HCT116 (cell line): ENCODE data around the gene N4BP3. TPM values are rescaled to one million over a fixed set of nuclear protein-coding genes. Genes with fewer than 3 reads are reported as not detected.

Experiments used
- ATAC-seq: fragments of 200-7000 bp; cut with Tn5 transposase; 2 replicates; pipeline ENCODE4 v1.9.1; 2020; ENCODE audit warnings: mild to moderate bottlenecking, moderate library complexity
- BruUV-seq: library from RNA; stranded (reverse); fragments of 400-500 nt; replicated peaks from 2 replicates; lab custom pipeline; 2021; lab: Mats Ljungman, UMichigan
- CTCF ChIA-PET: fragments of 300-600 bp; sonication (Branson Sonifier 250); formaldehyde crosslinking; loops from one replicate; lab custom pipeline; 2021; ENCODE audit warnings: antibody characterized with exemption; lab: Charles Lee
- POLR2A ChIA-PET: fragments of 300-600, 350-600 bp; sonication (Branson Sonifier 250); formaldehyde crosslinking; loops from one replicate; lab custom pipeline; 2021; ENCODE audit warnings: antibody characterized with exemption; lab: Charles Lee
- RAD21 ChIA-PET, 2 experiments: fragments of 300-600 bp; sonication (Branson Sonifier 250); formaldehyde crosslinking; loops; one replicate each; lab custom pipeline; 2023; ENCODE audit warnings: low total read pairs in 2 of 2; ENCODE audit not compliant: uncharacterized antibody in 2 of 2, unreplicated experiment in 2 of 2, low non-redundant PET in 1 of 2; lab: Charles Lee
- DNase-seq: peaks from one replicate; pipeline ENCODE4 v3.0.0-alpha.2; 2010; ENCODE audit warnings: low read depth, low spot score
- H2AFZ ChIP-seq: fragments of 200-600 bp; shearing (Covaris generic), sonication (generic); 2 replicates; pipeline ENCODE4 v1.6.1; 2017; ENCODE audit warnings: low read depth, mixed run types, mixed read lengths, antibody characterized with exemption, low read length; ENCODE audit not compliant: poor library complexity, severe bottlenecking
- H3K27ac ChIP-seq: 2 replicates; pipeline ENCODE4 v1.5.1; 2012; ENCODE audit warnings: low read depth, low read length
- H3K27me3 ChIP-seq: fragments of 200-600 bp; sonication (generic); 2 replicates; pipeline ENCODE4 v1.6.1; 2016; ENCODE audit warnings: mixed run types, low read length, mixed read lengths; ENCODE audit not compliant: insufficient read depth
- H3K36me3 ChIP-seq, 2 experiments: fragments of 200-500 bp in 1 of 2; fragments of 200-600 bp in 1 of 2; sonication (Bioruptor generic) in 1 of 2; sonication (generic) in 1 of 2; 2 replicates each; pipeline versions ENCODE4 v1.5.1 to v1.6.1; 2014 to 2016; ENCODE audit warnings: low read length in 2 of 2, inconsistent platforms in 1 of 2, mixed read lengths in 1 of 2, mixed run types in 1 of 2; ENCODE audit not compliant: insufficient read depth in 2 of 2, control insufficient read depth in 1 of 2
- H3K4me1 ChIP-seq, 2 experiments: fragments of 200-600 bp in 1 of 2; sonication (generic) in 1 of 2; 2 replicates each; pipeline versions ENCODE4 v1.5.1 to v1.6.1; 2012 to 2017; ENCODE audit warnings: low read length in 2 of 2, inconsistent platforms in 1 of 2, mild to moderate bottlenecking in 1 of 2, mixed read lengths in 1 of 2, mixed run types in 1 of 2, moderate library complexity in 1 of 2; ENCODE audit not compliant: insufficient read depth in 2 of 2, control insufficient read depth in 1 of 2
- H3K4me2 ChIP-seq: fragments of 200-600 bp; sonication (generic); 2 replicates; pipeline ENCODE4 v1.6.1; 2017; ENCODE audit warnings: mixed run types, low read length, mixed read lengths
- H3K4me3 ChIP-seq, 2 experiments: fragments of 200-600 bp in 1 of 2; sonication (generic) in 1 of 2; replicated peaks in 1 of 2; 2 replicates each; pipeline ENCODE4 v1.5.1; 2011 to 2016; ENCODE audit warnings: low read length in 2 of 2, control low read depth in 1 of 2, low read depth in 1 of 2, mild to moderate bottlenecking in 1 of 2, mixed read lengths in 1 of 2, mixed run types in 1 of 2
- H3K79me2 ChIP-seq: fragments of 200-600 bp; sonication (generic); 2 replicates; pipeline ENCODE4 v1.6.1; 2017; ENCODE audit warnings: mild to moderate bottlenecking, mixed run types, low read length, moderate library complexity, mixed read lengths; ENCODE audit not compliant: insufficient read depth
- H3K9ac ChIP-seq: fragments of 200-600 bp; sonication (generic); 2 replicates; pipeline ENCODE4 v1.6.1; 2016; ENCODE audit warnings: low read length, mixed read lengths
- H3K9me2 ChIP-seq: fragments of 200-600 bp; sonication (generic), shearing (Covaris generic); 2 replicates; pipeline ENCODE4 v1.6.1; 2017; ENCODE audit warnings: mixed run types, mild to moderate bottlenecking, moderate library complexity; ENCODE audit not compliant: insufficient read depth
- H3K9me3 ChIP-seq, 2 experiments: fragments of 200-500 bp in 1 of 2; fragments of 200-600 bp in 1 of 2; sonication (Bioruptor generic) in 1 of 2; sonication (generic) in 1 of 2; 2 replicates each; pipeline ENCODE4 v1.6.1; 2014 to 2017; ENCODE audit warnings: low read length in 2 of 2, mixed read lengths in 2 of 2, inconsistent platforms in 1 of 2, low read depth in 1 of 2, mild to moderate bottlenecking in 1 of 2, mixed run types in 1 of 2, moderate library complexity in 1 of 2; ENCODE audit not compliant: control insufficient read depth in 1 of 2, insufficient read depth in 1 of 2
- H4K20me1 ChIP-seq: fragments of 200-600 bp; sonication (generic), shearing (Covaris generic); 2 replicates; pipeline ENCODE4 v1.6.1; 2017; ENCODE audit warnings: mixed run types, mild to moderate bottlenecking, moderate library complexity; ENCODE audit not compliant: insufficient read depth
- EGR1 ChIP-seq: IDR thresholded peaks from 2 replicates; pipeline ENCODE4 v1.6.1; 2012; ENCODE audit warnings: low read depth
- FOSL1 ChIP-seq: IDR thresholded peaks from 2 replicates; pipeline ENCODE4 v1.6.1; 2012; ENCODE audit warnings: low read depth
- JUND ChIP-seq: IDR thresholded peaks from 2 replicates; pipeline ENCODE4 v1.6.1; 2012
- POLR2A ChIP-seq: IDR thresholded peaks from 2 replicates; pipeline ENCODE4 v1.7.0; 2011; ENCODE audit warnings: borderline replicate concordance; ENCODE audit not compliant: insufficient read depth, insufficient read length; ENCODE audit errors: extremely low read depth
- TCF7L2 ChIP-seq: IDR thresholded peaks from 2 replicates; pipeline ENCODE4 v1.7.0; 2011; ENCODE audit warnings: borderline replicate concordance, inconsistent platforms; ENCODE audit not compliant: insufficient read depth, insufficient read length; ENCODE audit errors: extremely low read depth
- YY1 ChIP-seq: IDR thresholded peaks from 2 replicates; pipeline ENCODE4 v1.6.1; 2011; ENCODE audit warnings: low read length, low read depth, moderate library complexity, mild to moderate bottlenecking; ENCODE audit not compliant: insufficient replicate concordance; ENCODE audit errors: extremely low read depth
- ZNF274 ChIP-seq: fragments of 200-500 bp; sonication (Bioruptor generic); IDR thresholded peaks from 2 replicates; pipeline ENCODE4 v1.6.1; 2014; ENCODE audit warnings: mild to moderate bottlenecking, low read depth, low read length, inconsistent platforms
- intact Hi-C: fragments of 100-400 bp; cut with micrococcal nuclease; formaldehyde crosslinking; loops from 2 replicates; pipeline ENCODE4 v1.10.0; 2022
- total RNA-seq: library from RNA; stranded (reverse); gene quantifications from one replicate; pipeline ENCODE4 v1.2.1, GENCODE V29; 2021; ENCODE audit not compliant: unreplicated experiment
- TF ChIP-seq, protein P1 (sequence below): IDR thresholded peaks from 2 replicates; pipeline ENCODE4 v1.6.1; 2011; ENCODE audit warnings: mild to moderate bottlenecking, low read length, moderate library complexity; ENCODE audit not compliant: insufficient replicate concordance; ENCODE audit errors: extremely low read depth

N4BP3 gene
- total RNA-seq, 1 experiment from 2014 or later: 5.2 TPM

DNA sequence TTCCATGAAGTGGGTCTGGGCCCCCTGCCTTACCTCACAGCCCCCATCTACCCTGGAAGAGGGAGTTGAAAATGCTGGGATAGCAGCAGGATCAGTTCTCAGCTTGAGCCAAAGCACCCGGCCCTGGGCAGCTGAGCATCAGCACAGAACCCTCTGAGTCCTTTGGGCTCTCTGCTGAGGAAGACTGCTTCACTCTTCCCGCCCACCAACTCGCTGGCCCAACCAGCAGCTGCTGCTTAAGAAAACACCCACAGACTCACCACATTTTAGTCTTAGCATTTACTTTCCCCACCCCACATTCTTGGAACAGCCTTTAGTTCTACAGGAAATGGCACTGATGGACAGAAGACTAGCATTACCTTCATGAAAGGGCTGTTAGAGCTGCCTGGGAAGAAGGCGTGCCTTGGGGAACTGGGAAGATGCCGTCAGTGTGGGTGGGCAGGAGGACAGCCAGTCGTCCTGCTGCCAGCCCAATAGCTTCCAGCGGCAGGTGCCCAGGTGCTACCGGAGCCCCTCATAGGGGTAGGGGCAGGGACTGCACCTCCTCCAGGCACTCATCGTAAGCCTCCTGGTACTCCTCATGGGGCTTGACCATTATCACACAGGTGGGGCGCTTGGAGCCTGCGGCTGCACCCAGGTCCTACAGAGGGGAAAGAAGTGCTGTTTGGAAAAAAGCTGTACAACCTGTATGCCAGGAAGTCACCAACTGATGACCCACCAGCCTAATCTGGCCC lies 36.0 kb downstream of the N4BP3 start:
- RAD21 ChIA-PET: interaction anchor here in 1 of 2 experiments (1.2 kb wide), 1 partner anchor 74 kb away, joined by 7 read pairs; no protein-coding TSS in a partner anchor
- ATAC-seq: no peak
- H2AFZ ChIP-seq: no peak overlapping the region
- H3K4me1 ChIP-seq: peaks cover 7 to 23% of the 10 kb centered on the region in 2 experiments; a peak in 3 of 4 replicates
- no peak overlapping the region for H3K27ac ChIP-seq
- H3K4me2 ChIP-seq: no peak overlapping the region
- H3K27me3 ChIP-seq: no peaks in the 10 kb centered on the region
- no peaks in the 10 kb centered on the region for H3K9me3 ChIP-seq
- POLR2A ChIA-PET: no interaction called here
- H3K4me3 ChIP-seq: no peak overlapping the region
- no peaks in the 10 kb centered on the region for H4K20me1 ChIP-seq
- H3K36me3 ChIP-seq: peaks cover 30 to 46% of the 10 kb centered on the region in 2 experiments; a peak in 3 of 4 replicates
- no TSS peak for BruUV-seq
- intact Hi-C loops: no loop called here
- CTCF ChIA-PET: interaction anchor here (10.8 kb wide), 1 partner anchor 74 kb away, joined by 98 read pairs; no protein-coding TSS in a partner anchor
- TF ChIP-seq, protein P1, sequence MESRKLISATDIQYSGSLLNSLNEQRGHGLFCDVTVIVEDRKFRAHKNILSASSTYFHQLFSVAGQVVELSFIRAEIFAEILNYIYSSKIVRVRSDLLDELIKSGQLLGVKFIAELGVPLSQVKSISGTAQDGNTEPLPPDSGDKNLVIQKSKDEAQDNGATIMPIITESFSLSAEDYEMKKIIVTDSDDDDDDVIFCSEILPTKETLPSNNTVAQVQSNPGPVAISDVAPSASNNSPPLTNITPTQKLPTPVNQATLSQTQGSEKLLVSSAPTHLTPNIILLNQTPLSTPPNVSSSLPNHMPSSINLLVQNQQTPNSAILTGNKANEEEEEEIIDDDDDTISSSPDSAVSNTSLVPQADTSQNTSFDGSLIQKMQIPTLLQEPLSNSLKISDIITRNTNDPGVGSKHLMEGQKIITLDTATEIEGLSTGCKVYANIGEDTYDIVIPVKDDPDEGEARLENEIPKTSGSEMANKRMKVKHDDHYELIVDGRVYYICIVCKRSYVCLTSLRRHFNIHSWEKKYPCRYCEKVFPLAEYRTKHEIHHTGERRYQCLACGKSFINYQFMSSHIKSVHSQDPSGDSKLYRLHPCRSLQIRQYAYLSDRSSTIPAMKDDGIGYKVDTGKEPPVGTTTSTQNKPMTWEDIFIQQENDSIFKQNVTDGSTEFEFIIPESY: no peak
- TF ChIP-seq ZNF274 (no peak), FOSL1 (no peak), TCF7L2 (no peak), YY1 (no peak), JUND (no peak), EGR1 (no peak), POLR2A (no peak)
- TF ChIP-seq, all 23 proteins: peak for 0
- H3K9me2 ChIP-seq: no peaks in the 10 kb centered on the region
- H3K9ac ChIP-seq: no peak overlapping the region
- H3K79me2 ChIP-seq: peaks cover 33% of the 10 kb centered on the region
- DNase-seq: no peak
